ENCODE results near the gene PPP2R3B.
"Not testable (repeated sequence)": the region's sequence is repeated elsewhere in the genome, so short reads cannot be mapped to it uniquely, and the experiment has no call there.

Gene PPP2R3B

GRCh38 chrX:405149-405548 lies 18.4 kb upstream of the PPP2R3B start:
- no peak for DNase-seq (ENCODE audit: low spot score)

GRCh38 chrX:404656-405055 lies 17.9 kb upstream of the PPP2R3B start:
- no peak for DNase-seq (ENCODE audit: low spot score)

- no peak for DNase-seq (ENCODE audit: low spot score)
Measured at GRCh38 chrX:402857-403256, 16.1 kb upstream of the PPP2R3B start.

- DNase-seq (ENCODE audit: low spot score) = no peak
Measured at GRCh38 chrX:400258-400657, 13.6 kb upstream of the PPP2R3B start.

- DNase-seq (ENCODE audit: low spot score) = no peak
Measured at GRCh38 chrX:397575-397974, 10.9 kb upstream of the PPP2R3B start.

- DNase-seq (ENCODE audit: low spot score) = no peak
Measured at GRCh38 chrX:394830-395229, 8.1 kb upstream of the PPP2R3B start.

- no peak for DNase-seq (ENCODE audit: low spot score)
Measured at GRCh38 chrX:392575-392846, 5.8 kb upstream of the PPP2R3B start.

- DNase-seq (ENCODE audit: low spot score) = no peak
Measured at GRCh38 chrX:391717-392574, 5.2 kb upstream of the PPP2R3B start.

- no peak for DNase-seq (ENCODE audit: low spot score)
Measured at GRCh38 chrX:390459-390858, 3.8 kb upstream of the PPP2R3B start.

- no peak for DNase-seq (ENCODE audit: low spot score)
Measured at GRCh38 chrX:389021-389441, 2.3 kb upstream of the PPP2R3B start.

GRCh38 chrX:387729-388128 lies 1.0 kb upstream of the PPP2R3B start:
- no peak for DNase-seq (ENCODE audit: low spot score)

GRCh38 chrX:386239-386767 lies 404 bp downstream of the PPP2R3B start:
- DNase-seq (ENCODE audit: low spot score) = no peak

- not testable (repeated sequence) for DNase-seq (ENCODE audit: low spot score)
Measured at GRCh38 chrX:385736-386135, 971 bp downstream of the PPP2R3B start.

- DNase-seq (ENCODE audit: low spot score) = no peak
Measured at GRCh38 chrX:384861-385260, 1.8 kb downstream of the PPP2R3B start.

- no peak for DNase-seq (ENCODE audit: low spot score)
Measured at GRCh38 chrX:378443-378842, 8.3 kb downstream of the PPP2R3B start.

GRCh38 chrX:376206-376605 lies 10.5 kb downstream of the PPP2R3B start:
- DNase-seq (ENCODE audit: low spot score) = not testable (repeated sequence)

GRCh38 chrX:375181-376036 lies 11.3 kb downstream of the PPP2R3B start:
- no peak for DNase-seq (ENCODE audit: low spot score)

- DNase-seq (ENCODE audit: low spot score) = no peak
Measured at GRCh38 chrX:374596-374995, 12.1 kb downstream of the PPP2R3B start.

GRCh38 chrX:373641-374471 lies 12.9 kb downstream of the PPP2R3B start:
- no peak for DNase-seq (ENCODE audit: low spot score)

GRCh38 chrX:372856-373640 lies 13.7 kb downstream of the PPP2R3B start:
- no peak for DNase-seq (ENCODE audit: low spot score)

- no peak for DNase-seq (ENCODE audit: low spot score)
Measured at GRCh38 chrX:371907-372306, 14.8 kb downstream of the PPP2R3B start.

Data from CD4-positive, alpha-beta T cell treated with Interleukin-15 for 4 hours (primary cell).